Stimulated activated CD4-positive, alpha-beta T cell treated with anti-CD3 and anti-CD28 coated beads, TNF-alpha, amount 100 ng/mL, for 4 hours (primary cell): Measurements from ENCODE around the gene ATP7B.

Experiments
- DNase-seq, 3 experiments: peaks; one replicate each; pipeline ENCODE4 v3.0.0-alpha.2; 2020; ENCODE audit warnings: low read depth in 3 of 3

The ATP7B gene

GRCh38 chr13:51978796-51979556, 32.3 kb downstream of the ATP7B start:
- no peak for DNase-seq

- no peak for DNase-seq
Observed at GRCh38 chr13:51977625-51978024, 33.6 kb downstream of the ATP7B start.

- DNase-seq = no peak
Observed at GRCh38 chr13:51976890-51977289, 34.4 kb downstream of the ATP7B start.

DNA sequence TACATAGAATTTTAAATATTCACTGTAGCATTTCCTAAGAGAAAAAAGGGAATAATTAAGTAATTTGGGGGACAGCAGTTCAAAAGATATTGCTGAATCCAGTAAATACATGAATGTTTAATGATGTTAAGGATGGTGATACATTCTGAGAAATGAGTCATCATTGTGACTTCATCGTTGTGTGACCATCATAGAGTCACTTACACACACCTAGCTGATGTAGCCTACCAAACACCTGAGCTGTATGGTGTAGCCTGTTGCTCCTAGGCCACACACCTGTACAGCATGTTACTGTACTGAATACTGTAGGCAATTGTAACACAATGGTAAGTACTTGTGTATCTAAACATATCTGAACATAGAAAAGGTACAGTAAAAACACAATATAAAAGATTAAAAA, 34.8 kb downstream of the ATP7B start:
- DNase-seq = no peak

DNA sequence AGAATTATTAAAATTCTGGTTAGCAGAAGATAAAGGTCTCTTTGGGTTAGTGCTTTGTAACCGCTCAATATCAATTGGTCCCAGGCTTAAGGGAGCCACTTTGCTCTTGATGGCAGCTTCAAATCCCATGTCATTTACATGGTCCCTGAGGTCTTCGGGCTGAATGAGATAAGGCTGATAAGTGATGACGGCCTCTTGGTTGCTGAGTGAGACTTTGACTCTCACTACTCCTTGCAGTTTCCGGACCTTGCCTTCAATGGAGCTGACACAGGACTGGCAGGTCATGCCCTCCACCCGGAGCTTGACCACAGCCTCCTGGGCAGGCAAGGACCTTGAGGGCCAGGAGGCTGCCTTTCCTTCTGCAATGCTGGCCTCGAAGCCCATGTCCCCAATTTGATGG, 36.8 kb downstream of the ATP7B start:
- no peak for DNase-seq

DNA sequence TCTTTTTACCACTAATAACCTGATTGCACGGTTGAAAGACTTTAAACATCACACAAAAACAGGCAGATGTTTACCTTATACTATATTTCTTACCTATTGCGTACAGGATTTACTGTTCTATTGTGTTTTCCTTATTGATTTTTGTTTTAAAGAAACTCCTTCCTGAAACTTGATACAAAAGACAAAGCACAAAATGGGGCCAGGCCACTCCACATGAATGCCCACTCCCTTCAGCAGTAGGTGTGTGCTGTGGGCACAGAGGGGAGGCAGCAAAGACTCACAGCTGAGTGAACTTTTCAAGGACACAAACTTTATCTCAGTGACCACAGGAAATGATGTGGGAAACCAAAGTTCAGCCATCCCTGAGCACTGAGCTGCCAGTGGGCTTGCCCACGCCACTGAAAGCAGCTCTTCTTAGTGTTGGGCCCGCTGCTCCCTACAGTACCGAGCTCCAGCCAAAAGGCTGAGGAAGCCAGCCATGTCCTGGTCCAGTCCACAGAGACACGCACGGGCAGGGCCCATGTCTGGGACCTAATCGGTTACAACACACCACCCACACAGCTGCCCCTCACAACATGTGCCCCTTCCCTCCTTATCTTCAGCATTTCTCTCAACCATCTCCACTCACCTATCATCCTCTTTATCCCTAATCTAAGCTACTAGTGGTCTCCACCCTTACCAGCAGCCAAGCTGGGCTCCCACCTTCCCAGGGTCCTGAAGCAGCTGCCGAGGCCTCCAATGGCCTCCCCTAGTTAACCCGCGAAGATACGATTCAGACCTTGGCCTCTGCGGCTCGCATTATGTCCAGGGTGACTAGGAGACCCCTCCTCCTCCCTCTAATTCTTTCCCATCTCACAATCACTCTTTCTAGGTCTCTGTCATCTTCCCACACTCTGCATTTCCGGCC, 39.5 kb downstream of the ATP7B start:
- DNase-seq = no peak

GRCh38 chr13:51970349-51970748, 40.9 kb downstream of the ATP7B start:
- DNase-seq = no peak

DNA sequence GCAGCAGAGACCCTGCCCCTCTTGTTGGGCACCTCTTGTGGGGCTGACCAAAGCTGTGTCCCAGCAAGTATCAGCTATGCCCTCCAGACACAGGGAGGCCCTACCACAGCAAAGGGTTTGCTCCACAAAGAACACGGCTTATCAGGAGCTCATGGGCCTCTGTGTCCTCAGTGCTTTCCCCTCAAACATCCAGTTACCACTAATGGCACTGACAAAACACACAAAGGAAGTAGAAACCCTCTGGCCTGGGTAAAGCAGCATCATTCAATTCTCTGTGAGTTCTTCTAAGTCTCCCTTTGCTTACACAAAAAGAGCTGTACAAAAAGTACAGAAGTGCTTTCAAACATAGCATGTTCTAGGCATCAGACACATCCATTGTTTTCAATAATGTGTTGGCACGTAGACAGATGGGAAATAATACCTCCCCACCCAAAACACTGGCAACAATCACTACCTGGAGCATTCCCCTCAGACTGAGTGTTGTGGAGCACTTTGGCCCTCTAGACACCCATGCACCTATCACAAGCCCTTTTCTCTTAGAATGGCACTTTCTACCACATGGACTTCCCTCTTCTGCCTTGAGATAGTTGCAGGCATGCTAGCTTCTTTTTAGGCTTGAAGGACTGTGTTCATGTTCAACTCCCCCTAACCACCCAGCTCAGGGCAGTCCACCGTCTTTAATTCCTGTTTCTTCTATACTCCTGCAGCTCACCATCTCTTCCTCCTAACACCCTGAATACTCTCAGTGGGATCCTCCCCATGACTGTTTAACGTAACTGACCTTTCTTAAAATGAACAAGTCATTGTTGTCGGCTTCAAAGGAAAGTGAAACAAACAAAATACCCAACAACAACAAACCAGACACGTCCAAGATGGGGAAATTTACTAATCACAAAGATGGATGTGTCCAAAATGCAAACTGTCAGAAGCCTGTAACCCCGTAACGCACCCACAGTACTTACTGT, 43.5 kb downstream of the ATP7B start:
- DNase-seq = no peak

DNA sequence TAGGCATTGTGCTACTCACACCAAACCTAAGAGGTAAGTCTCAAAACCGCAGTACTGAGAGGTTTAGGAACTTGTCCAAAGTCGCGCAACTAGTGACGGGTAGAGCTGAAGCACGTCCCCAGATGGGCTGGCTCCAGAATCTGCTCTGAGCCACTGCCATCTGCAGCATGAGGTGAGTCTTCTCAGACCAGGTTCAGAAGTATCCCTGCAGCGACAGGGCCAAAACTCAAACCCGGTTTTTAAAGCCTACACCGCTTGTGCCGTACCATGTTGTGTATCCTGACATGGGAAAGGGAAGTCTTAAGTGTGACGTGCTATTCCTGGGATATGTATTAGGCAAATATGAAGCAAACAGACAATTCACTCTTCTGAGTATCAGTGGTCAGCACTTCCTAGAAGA, 45.1 kb downstream of the ATP7B start:
- no peak for DNase-seq

DNA sequence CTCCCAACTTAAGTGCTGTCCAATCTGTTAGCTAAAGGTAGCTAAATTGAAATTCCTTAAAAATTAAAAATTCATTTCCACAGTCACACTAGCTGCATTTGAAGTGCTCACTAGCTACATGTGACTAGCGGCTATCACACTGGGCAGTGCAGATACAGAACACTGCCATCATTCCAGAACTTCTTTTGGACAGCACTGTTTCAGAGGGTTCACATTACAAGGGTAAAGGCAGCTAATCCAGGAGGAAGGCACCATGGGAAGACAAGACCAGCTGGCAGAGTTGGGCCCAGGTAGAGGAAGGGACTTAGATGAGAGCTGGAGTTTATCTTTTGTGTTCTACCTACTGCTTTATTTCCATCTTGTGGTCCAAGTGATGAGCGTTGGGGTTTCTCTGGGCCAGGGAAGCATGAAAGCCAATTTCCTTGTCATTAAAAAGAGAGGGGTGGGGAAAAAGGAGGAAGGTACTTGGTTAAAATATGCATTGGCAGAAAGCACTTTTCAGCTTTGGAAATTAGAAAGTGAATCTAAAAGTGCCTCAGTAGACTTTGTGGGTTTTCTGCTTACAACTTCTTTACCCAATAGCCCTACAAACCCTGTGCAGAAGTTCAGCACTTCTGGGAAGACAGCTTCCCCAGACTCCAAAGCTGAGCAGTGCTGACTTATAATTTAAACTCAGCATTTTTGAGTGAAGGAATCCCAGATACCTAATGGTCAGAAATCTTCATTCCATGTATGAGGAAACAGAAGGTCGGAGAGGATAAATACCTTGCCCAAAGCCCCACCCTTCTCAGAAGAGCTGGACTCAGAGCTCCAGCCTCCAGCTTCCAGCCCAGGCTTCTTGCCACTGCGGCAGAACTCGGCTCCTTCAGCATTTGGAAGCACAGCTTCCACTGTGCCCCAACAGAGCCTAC, 49.5 kb downstream of the ATP7B start:
- DNase-seq = no peak

GRCh38 chr13:51960766-51961165, 50.5 kb downstream of the ATP7B start:
- no peak for DNase-seq

DNA sequence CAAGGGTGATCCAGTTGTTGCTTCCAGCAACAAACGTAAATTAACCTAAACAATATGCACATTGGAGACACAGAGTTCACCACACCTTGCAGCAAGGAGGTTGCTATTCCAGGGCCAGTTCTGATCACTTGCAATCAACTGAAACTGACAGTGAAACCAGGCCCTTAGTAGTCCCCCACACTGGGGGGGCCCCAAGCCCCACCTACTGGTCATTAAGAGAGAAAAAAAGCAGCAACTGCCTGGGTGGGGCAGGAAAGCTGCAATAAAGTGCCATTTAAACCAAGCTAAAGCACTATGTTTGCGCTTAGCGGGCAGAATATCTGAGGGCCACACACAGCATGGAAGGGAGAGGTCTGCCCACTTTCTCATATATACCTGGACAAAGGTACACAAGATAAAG, 51.5 kb downstream of the ATP7B start:
- DNase-seq = no peak

GRCh38 chr13:51958217-51958547, 53.1 kb downstream of the ATP7B start:
- DNase-seq = no peak

GRCh38 chr13:51957377-51958216, 53.7 kb downstream of the ATP7B start:
- no peak for DNase-seq

GRCh38 chr13:51956717-51957116, 54.5 kb downstream of the ATP7B start:
- no peak for DNase-seq

- DNase-seq = no peak
Observed at GRCh38 chr13:51955816-51956603, 55.2 kb downstream of the ATP7B start.

DNA sequence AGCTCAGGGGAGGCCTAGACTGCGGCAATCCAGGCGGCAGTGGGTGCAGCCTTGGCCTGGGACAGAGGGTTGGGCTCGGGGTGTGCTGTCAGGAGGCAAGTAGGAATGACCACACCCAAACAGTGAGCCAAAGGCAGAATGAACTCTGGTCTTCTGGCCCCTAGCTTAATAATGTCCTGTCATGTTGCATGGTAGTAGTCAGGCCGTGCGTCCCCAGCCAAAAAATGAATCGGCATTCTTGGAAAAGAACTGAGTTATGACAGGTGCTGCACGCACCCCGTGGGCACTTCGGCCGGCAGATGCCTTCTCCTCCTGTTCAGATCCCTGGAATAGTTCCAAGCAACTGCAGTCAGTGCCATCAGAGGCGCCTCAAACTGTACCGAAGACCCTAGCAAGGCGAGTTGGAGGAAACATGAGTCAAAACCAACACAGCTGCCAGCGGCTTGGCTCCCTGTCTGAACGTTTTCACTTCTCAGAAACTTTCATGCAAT, 55.9 kb downstream of the ATP7B start:
- DNase-seq = no peak

- no peak for DNase-seq
Observed at GRCh38 chr13:51953347-51954195, 57.7 kb downstream of the ATP7B start.
